ENCODE data around the gene MAP3K7.

DNA sequence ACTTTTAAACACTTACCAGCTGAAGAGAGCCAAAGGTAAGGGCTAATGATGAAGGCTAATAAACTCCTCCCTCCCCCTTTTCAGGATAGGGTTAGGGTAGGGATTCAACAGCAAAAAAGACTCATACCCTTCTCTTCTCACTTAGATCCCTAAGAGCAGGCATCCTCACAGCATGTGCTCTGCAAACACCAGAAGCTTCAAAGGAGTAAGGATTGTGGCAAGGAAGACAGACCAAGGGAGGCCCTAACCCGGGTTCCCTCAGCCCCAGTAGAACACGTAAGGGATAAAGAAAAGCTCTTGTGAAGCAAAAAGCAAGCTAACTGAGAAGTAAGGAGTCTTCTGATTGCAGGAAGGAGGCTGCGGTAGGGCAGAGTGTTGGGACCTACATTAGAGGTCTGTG lies 11.6 kb downstream of the MAP3K7 start:
- TF ChIP-seq EZH2 (IDR thresholded peaks at IDR 0.05; ENCODE audit: insufficient read depth, poor library complexity, severe bottlenecking), result no peak
- no peak for TF ChIP-seq EZH2phosphoT487 (IDR thresholded peaks at IDR 0.05; ENCODE audit: insufficient read depth, low read depth)
